Duodenal mucosa (tissue), 2 donors: ENCODE results near the gene GNAZ.
A peak's percentile ranks its signal among the peaks of the same experiment; 100 is the strongest.

Source experiments
- H3K27ac ChIP-seq: one replicate; pipeline ENCODE4 v1.7.0; 2013; ENCODE audit warnings: low read depth, low read length
- H3K27me3 ChIP-seq, 2 donors: one replicate each; pipeline ENCODE4 v1.7.0; 2013; ENCODE audit warnings: low read length in 2 of 2, control low read depth in 1 of 2; ENCODE audit not compliant: insufficient read depth in 2 of 2, control insufficient read depth in 1 of 2
- H3K36me3 ChIP-seq, 2 donors: one replicate each; pipeline ENCODE4 v1.7.0; 2013; ENCODE audit warnings: low read length in 2 of 2, control low read depth in 1 of 2; ENCODE audit not compliant: insufficient read depth in 2 of 2, control insufficient read depth in 1 of 2
- H3K4me1 ChIP-seq, 2 donors: one replicate each; pipeline ENCODE4 v1.7.0; 2013; ENCODE audit warnings: low read length in 2 of 2, control low read depth in 1 of 2; ENCODE audit not compliant: insufficient read depth in 2 of 2, control insufficient read depth in 1 of 2
- H3K4me3 ChIP-seq, 2 donors: one replicate each; pipeline ENCODE4 v1.7.0; 2013; ENCODE audit warnings: low read length in 2 of 2, low read depth in 1 of 2
- H3K9ac ChIP-seq, 2 donors: one replicate each; pipeline ENCODE4 v1.7.0; 2013; ENCODE audit warnings: low read length in 2 of 2, low read depth in 1 of 2
- H3K9me3 ChIP-seq, 2 donors: one replicate each; pipeline ENCODE4 v1.7.0; 2013; ENCODE audit warnings: low read length in 2 of 2, control low read depth in 1 of 2; ENCODE audit not compliant: control insufficient read depth in 1 of 2

The GNAZ gene

GRCh38 chr22:23086787-23087186 lies 16.5 kb downstream of the GNAZ start:
- Histone ChIP-seq H3K9ac (no peak overlapping the region), H3K27ac (no peak overlapping the region), H3K27me3 (no peaks in the 10 kb centered on the region), H3K4me1 (no peaks in the 10 kb centered on the region), H3K4me3 (no peak overlapping the region), H3K36me3 (no peaks in the 10 kb centered on the region), H3K9me3 (no peaks in the 10 kb centered on the region)

GRCh38 chr22:23088199-23088604 lies 17.9 kb downstream of the GNAZ start:
- Histone ChIP-seq H3K27ac (no peak overlapping the region), H3K4me1 (no peaks in the 10 kb centered on the region)

GRCh38 chr22:23089010-23089409 lies 18.7 kb downstream of the GNAZ start:
- Histone ChIP-seq H3K27ac (no peak overlapping the region), H3K27me3 (no peaks in the 10 kb centered on the region), H3K4me3 (no peak overlapping the region), H3K4me1 (no peaks in the 10 kb centered on the region), H3K9ac (no peak overlapping the region), H3K9me3 (no peaks in the 10 kb centered on the region), H3K36me3 (no peaks in the 10 kb centered on the region)

More at GRCh38 chr22:23088199-23088604, 17.9 kb downstream of the GNAZ start:
- Histone ChIP-seq H3K9ac (no peak overlapping the region), H3K9me3 (no peaks in the 10 kb centered on the region), H3K27me3 (no peaks in the 10 kb centered on the region), H3K36me3 (no peaks in the 10 kb centered on the region), H3K4me3 (no peak overlapping the region)

GRCh38 chr22:23089633-23090456 lies 19.5 kb downstream of the GNAZ start:
- Histone ChIP-seq H3K27me3 (no peaks in the 10 kb centered on the region), H3K4me3 (no peak overlapping the region), H3K9ac (no peak overlapping the region), H3K36me3 (no peaks in the 10 kb centered on the region), H3K9me3 (no peaks in the 10 kb centered on the region), H3K27ac (no peak overlapping the region), H3K4me1 (no peaks in the 10 kb centered on the region)

GRCh38 chr22:23090457-23090835 lies 20.1 kb downstream of the GNAZ start:
- Histone ChIP-seq H3K4me3 (no peak overlapping the region), H3K9me3 (no peaks in the 10 kb centered on the region), H3K27ac (no peak overlapping the region), H3K4me1 (no peaks in the 10 kb centered on the region), H3K9ac (no peak overlapping the region), H3K27me3 (no peaks in the 10 kb centered on the region), H3K36me3 (no peaks in the 10 kb centered on the region)

- no peaks in the 10 kb centered on the region for H3K36me3 ChIP-seq
- H3K9me3 ChIP-seq: no peaks in the 10 kb centered on the region
- no peak overlapping the region for H3K4me3 ChIP-seq
- peak overlapping the region in 1 of 2 donors; percentile 25 for H3K9ac ChIP-seq
- no peak overlapping the region for H3K27ac ChIP-seq
- H3K4me1 ChIP-seq: no peaks in the 10 kb centered on the region
- no peaks in the 10 kb centered on the region for H3K27me3 ChIP-seq
Observed at GRCh38 chr22:23091760-23092159, 21.4 kb downstream of the GNAZ start.

GRCh38 chr22:23092217-23092955 lies 22.1 kb downstream of the GNAZ start:
- no peak overlapping the region for H3K4me3 ChIP-seq
- H3K27me3 ChIP-seq: no peaks in the 10 kb centered on the region
- H3K4me1 ChIP-seq: no peaks in the 10 kb centered on the region
- H3K27ac ChIP-seq: no peak overlapping the region
- no peaks in the 10 kb centered on the region for H3K9me3 ChIP-seq
- no peak overlapping the region for H3K9ac ChIP-seq
- H3K36me3 ChIP-seq: no peaks in the 10 kb centered on the region

- Histone ChIP-seq H3K27ac (no peak overlapping the region), H3K9me3 (no peaks in the 10 kb centered on the region), H3K4me3 (no peak overlapping the region), H3K36me3 (no peaks in the 10 kb centered on the region), H3K27me3 (no peaks in the 10 kb centered on the region), H3K4me1 (peaks cover 0 to under 1% of the 10 kb centered on the region in 2 donors), H3K9ac (no peak overlapping the region)
Observed at GRCh38 chr22:23093051-23093788, 22.9 kb downstream of the GNAZ start.

- Histone ChIP-seq H3K9me3 (no peaks in the 10 kb centered on the region), H3K36me3 (no peaks in the 10 kb centered on the region), H3K4me1 (peaks cover 5 to 9% of the 10 kb centered on the region in 2 donors), H3K9ac (no peak overlapping the region), H3K4me3 (no peak overlapping the region), H3K27ac (no peak overlapping the region), H3K27me3 (no peaks in the 10 kb centered on the region)
Observed at GRCh38 chr22:23094260-23094659, 23.9 kb downstream of the GNAZ start.
